NCI-H2196 treated with DMSO at 0.1 percent for 48 hours (cell line): ENCODE measurements around the gene STXBP4.

Source experiments
- DNase-seq: peaks from one replicate; lab custom pipeline; 2025; ENCODE audit not compliant: unreplicated experiment; lab: John Stamatoyannopoulos, UW

The STXBP4 gene

DNA sequence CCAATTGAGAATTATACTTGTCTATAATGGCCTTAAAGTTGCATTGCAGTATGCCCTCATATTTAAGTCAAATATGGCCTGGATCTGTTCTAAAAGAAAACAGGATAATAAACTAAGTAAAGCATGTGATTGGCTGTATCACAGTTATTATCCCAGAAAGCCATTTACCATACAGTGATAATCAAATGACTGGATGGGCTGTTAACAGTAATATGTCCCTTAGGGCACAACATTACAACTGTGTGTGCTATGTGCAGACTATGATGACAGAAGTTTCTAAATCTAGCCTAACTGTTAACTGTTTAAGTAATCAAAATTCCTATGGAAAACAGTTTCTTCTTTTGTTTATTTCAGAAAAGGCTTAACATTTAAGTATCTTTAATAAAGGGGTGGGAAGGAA, 145.7 kb downstream of the STXBP4 start:
- no peak for DNase-seq

DNA sequence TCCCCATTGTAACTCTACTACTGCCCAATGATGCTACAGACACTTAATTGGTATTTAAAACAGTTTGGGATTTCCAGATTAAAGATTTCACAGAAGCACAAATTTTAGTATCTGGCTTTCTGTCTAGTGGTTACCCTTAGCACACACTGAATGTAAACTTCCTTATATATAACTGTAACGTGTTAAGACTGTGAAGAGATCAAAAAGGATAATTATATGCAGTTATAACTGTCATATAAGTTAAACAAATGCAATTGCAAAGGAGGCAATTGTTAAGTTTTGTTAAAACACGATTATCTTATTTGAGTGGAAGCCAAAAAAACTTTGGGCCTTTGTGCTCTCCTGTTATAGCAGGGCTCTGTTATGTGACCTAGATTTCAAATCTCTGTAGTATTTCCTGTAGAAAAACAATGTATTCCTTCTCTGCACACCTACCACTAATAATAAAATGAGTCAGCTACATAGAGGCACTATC, 147.9 kb downstream of the STXBP4 start:
- no peak for DNase-seq

DNA sequence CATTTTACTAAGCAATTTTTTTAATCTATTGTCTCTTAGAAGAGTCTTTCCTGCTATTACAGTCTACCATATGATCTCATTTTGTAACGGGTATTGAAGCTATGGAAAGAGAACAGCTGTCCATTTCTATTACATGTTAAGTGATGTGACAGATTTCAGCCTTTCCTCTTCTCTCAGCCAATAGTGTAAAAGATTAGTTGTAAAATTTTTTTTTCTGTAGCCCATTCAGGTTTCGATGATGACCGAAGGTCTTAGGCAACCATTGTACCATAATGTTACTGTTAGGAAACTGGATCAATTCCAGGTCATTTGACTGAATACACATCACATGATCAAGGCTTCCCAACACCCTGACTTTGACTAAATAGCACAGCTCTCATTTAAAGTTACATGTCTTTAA, 148.6 kb downstream of the STXBP4 start:
- no peak for DNase-seq

DNA sequence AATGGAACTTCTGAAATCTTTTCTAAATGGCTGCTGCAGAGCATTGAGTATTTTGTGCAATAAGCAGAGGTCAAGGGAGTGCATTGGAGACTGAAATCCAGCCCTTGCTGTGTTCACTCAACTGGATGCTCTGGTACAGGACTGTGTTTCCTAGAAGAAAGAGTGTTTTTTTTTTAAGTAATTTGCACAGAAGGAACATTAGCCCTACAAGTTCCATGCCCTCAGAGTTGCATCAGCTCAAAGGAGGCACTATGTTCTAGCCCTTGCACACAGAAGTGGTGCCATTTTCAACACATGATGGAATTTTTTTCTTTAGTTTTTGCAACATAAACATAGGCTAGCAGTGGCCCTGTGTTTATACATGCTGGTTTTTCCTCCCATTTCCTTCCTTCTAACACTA, 152.1 kb downstream of the STXBP4 start:
- no peak for DNase-seq

DNA sequence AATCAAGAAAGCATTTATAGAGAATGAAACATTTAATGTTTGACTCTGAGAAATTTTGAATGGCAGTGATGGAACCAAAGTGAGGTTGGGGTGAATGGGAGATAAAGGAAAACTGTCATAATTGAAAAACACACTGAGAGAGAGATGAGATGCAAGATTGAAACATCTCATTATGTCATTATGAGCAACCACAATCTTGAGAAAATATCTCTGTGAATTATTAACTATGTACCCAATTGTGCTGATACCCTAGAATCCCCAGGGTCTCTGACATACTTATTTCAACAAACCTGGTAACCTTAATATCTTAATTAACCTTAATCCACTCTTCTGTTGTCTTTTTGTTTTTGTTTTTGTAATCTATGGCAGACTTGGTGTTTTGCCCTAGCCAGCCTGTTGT, 152.7 kb downstream of the STXBP4 start:
- DNase-seq = no peak

DNA sequence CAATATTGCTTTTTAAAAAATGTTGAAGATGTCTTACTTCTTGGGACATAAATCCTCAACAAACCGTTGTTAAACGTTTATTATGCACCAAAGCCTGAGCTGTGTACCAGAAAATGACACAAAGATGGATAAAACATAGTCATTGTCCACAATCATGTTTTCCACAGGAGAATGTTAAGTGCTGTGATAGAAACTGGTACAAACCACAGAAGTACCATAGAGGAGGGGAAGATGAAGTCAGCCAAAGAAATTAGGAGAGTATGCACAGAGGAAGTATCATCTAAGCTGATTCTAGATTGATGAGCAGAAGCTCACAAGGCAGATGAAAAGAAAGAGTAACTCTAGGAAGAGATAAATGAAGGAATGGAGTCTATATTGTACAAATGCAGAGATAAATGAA, 153.5 kb downstream of the STXBP4 start:
- DNase-seq = no peak

DNA sequence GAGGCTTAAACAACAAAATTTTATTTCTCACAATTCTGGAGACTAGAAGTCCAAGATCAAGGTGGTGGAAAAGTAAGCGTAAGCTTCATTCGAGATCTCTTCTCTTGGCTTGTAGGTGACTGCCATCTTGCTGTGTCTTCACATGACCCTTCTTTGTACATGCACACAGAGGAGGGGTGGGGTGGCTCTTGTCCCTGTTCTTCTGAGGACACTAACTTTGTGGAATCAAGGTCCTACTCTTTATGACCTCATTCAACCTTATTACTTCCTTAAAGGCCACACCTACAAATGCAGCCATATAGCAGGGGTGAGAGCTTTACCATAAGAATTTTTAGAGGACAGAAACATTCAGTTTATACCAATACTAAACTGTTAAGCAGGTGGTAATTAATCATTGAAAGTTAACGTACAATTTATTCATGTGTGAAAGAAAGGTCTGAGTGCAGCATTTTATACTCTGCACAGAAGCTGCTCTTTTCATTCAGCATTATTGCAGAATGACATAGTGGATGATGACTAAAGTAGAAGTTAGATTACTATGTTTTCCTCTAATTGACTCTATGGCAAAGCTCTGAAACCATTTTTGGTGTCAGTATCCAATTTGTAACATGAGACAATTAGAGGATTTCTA, 156.3 kb downstream of the STXBP4 start:
- DNase-seq = no peak

DNA sequence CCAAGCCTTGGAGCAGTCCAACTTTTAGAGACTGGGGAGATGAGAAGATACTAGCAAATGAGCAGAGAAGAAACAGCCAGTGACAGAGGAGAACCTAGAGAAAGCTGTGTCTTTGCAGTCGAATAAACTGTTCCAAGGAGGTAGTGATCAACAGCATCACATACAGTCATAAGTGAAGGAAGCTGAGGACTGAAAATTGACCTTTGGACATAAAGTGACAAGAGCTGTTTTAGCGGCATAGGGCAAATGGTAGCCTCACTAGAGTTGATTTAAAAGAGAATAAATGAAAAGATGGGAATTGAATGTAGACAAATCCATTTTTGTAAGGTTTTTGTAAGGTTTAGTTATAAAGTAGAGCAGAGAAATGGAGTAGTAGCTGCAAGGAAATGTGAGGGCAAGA, 165.0 kb downstream of the STXBP4 start:
- DNase-seq = no peak

DNA sequence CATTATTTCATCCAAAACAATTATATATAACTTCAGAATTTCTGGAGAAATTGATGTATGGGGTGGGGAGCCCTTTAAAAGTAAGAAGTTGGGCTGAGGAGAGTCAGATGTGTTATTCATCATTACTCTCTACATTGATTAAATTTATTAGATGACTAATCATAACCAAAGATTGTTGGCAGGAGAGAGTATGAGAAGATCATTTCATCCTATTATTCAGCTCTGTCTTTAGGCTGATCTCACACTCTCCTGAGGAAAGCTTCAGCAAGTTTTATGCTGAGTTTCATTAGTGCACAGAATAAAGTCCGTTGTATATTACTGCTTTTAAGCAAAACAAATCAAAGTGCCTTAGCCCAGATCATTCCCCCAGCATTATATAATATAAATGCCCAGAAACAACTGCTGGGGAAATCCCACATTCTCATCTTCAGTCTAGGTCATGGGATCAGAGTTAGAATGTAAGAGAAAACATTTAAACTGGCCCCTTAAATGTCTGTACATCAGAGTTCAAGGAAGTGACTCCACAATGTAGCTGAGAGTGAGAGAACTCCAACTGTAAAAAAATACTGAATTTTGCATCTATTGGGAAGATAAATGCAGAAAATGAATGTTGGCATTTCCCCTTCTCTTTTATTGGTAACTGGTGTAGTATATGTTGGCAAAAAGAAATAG, 166.1 kb downstream of the STXBP4 start:
- no peak for DNase-seq

DNA sequence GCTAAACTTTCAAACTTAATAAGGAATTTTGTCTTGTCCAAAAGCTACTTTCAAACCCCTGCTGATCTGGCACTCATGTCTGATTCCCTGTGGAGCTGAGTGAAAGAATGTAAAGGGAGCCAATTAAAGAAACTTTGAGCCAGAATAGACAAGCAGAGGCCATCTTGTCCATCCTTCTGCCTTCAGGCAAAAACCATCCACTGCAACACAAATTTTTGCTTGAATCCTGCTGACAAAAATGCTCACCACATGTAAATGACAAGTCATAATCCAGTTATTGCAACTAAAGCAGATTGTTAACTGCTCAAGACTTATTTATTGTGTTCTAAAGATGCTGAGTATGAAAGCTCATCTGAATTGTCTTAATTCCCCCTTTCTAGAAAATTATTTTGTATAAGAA, 172.2 kb downstream of the STXBP4 start:
- no peak for DNase-seq

DNA sequence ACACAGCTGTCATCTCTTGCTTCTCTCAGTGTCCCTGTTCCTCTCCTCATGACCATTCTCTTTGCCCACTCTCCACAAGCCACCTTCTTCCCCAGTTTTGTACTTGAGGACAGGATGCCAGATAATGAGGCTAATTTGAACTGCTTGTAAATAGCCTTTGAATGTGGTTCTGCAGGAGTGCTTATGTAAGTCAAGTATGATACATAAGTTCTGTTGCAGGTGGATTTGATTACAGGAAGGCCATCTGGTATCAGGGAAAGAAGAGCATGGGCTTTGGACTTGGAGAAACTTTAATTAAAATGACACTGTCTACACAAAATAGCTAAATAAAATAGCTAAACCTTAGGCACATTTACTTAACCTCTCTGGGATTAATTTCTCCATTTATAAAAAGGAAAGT, 176.0 kb downstream of the STXBP4 start:
- DNase-seq = no peak

DNA sequence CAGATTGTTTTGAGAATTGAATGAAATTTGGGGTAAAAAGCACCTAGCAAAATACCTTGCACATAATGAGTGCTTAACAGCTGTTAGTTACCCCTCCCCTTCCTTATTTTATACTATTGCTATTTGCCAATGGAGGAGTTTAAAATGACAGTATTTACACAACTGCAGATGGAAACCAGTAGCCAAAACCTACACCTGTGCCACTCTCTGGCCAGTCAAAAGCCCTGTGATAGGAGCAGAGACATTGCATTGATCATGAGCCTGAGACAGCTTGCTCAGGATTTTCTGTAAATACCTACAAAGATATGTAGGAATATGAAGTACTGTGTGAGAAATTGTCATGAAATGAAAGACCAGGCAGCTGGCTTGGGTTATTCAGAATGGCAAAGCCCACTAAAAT, 180.9 kb downstream of the STXBP4 start:
- DNase-seq = no peak

DNA sequence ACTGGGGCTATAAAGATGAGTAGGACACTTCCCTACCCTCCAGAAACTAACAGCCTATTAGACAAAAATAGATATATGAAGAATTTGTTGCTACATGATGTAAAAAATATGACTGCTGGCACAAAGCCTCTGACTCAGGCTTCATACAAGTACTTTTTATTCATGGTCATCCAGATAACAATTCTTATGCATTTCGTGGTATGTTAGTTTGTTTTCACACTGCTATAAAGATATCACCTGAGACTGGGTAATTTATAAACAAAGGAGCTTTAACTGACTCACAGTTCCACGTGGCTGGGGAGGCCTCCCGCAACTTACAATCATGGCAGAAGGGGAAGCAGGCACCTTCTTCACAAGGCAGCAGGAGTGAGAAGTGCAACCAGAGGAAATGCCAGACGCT, 183.7 kb downstream of the STXBP4 start:
- DNase-seq = no peak

DNA sequence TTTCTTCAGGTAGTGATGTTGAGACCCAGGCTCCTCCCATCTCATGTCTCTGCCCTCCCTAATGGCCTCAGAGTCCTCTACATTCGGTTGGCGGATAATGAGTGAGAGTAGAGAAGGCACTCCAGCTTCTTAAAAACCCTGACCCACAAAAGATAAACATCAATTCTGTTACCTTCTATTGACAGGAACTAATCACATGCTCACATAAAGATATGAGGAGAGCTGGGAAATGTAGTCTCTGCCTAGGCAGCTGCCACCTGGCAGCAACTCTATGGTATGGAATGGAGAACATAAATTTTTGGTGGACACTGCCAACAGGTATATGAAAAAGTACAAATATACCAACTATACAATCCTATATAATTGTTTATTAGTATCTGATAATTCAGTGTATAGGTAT, 185.5 kb downstream of the STXBP4 start:
- DNase-seq = no peak

DNA sequence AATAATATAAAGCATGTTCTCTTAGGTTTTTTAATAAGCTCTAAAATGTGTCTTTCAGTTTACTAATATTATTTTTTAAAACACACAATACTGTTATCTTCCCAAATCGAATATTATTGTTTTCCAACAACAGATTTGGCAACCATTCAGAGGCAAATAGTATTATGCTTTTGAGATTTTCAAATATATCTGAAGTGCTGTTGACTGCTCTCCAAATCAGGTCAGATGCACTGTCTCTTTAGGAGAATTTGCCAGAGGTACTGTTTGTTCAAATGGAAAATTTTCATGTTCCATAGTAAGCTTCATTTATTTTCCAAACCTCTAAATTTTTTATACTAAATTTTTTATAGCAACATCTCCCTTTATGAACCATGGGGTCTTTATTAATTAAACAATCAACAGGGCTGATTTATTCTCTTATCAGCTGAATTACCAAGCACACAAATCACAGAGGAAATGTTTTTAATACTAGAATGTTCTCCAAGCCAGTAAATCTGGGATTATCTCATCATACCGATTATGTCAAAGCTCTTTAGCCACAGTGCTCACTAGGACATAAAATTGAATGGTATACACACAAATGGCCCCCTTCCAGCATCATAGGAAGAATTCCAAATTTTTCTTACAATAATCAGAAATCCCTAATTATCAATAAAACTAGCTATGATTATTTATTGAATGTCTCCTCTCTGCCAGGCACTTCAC, 187.4 kb downstream of the STXBP4 start:
- no peak for DNase-seq

DNA sequence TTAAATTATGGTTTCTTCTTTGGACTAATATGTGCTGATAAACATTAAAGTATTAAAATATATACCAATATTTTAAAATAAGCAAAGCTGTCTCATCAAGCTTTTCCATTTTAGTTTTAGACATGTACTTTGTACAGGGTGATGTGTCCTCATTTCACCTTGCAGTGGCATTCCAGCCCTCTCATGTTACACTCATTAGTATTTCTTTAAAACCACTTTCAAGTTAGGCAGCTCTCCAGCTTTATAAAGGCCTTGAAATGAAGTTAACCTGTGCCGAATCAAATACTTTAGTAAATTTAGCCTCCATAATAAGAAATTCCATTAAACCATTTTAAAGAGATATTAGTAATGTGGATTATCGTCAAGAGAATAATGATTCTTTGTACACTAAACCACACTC, 188.6 kb downstream of the STXBP4 start:
- no peak for DNase-seq

DNA sequence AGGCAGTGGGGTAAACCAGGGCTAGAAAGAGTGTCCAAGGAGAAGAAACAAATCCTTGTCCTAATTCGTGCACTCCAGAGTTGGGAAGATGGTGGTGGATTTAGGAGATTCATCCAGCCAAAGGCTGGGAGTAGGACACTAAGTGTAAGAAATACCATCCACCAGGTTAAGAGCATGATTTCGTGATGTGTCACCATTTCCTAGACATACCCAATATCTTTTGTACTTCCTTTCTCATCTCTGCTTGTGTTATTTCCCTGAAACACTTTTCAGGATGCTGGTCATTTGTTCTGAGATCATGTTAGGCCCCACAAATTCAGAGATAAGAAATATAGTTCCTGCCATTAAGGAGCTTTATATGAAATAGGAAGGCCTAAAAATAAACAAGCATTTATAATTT, 189.9 kb downstream of the STXBP4 start:
- DNase-seq = no peak

DNA sequence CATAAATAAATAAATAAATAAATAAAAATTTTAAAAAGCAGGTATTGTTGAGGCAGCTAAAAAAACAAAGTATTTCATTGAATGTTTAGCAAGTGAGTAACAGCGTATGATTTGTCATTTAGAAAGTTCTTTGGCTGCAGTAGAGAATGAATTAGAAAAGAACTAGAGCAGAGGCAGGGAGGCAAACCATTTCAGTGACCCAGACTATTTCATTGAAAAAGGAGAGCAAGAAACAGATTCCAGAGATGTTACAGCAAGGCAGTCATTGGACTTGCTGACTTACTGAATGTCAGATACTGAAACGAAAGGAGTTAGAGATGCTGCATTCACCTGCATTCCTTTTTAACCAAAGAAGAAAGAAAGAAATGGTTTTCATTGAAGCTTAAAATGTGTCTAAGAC, 190.7 kb downstream of the STXBP4 start:
- no peak for DNase-seq

DNA sequence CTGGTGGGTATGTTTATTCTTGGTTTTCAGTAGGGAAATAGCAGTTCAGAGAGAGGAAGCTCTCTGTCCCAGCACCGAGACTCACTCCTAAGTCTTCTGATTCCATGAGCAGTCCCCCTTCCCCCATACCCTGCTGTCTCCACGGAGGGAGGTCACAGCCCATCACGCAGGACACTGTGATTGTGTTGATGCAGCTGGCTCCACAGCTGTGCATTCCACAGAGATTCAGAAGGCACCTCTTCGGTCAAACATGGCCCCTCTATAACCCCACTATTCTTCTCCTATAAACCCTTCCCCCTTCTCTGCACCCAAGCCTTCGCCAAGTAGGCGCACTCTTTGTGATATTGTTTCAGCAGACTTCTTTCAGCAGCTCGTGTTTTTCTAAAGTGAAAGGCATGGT, 191.9 kb downstream of the STXBP4 start:
- no peak for DNase-seq

DNA sequence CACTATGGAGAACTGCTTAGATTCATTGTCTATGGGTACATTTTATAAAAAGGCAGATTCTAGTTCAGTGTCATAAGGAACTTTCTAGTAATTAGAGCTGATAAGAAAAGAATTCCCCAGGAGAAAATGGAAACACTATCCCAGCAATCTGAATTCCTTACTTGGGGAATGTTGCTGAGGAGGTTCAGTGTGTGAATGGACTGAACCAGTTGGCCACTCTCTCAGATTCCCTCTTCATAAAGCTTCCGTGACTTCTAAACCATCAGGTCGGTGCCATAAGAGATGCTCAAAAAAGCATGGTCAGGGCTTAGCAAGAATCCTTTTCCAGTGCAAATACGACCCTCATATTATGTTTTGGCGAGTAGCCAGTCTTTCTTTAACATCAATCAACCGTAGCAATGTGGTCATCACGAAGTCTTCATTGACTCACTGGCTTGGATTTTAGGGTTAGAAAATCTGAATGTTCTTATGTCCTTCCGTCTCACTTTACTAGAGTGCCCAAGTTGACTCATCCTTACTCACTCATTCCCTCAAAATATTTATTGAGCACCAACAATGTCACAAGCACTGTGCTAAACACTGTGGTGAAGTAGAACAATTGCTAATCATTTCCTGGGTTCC, 193.5 kb downstream of the STXBP4 start:
- DNase-seq = no peak

DNA sequence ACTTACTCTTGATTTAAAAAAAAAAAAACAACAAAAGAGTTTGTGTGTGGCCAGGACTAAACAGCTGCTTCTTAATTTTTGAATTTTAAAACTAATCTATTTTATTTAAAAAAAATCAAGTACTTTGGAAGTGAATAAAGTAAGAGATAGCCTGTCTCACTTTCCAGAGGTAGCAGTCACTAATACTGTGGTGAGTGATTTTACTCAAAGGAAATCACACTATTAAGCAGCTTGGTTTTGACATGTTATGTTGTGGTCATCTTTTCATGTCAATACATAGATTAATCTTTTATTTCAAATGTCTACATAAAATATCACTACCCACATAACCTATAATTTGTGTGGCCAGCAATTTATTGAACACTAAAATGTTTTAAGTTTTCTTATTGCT, 194.0 kb downstream of the STXBP4 start:
- DNase-seq = no peak

DNA sequence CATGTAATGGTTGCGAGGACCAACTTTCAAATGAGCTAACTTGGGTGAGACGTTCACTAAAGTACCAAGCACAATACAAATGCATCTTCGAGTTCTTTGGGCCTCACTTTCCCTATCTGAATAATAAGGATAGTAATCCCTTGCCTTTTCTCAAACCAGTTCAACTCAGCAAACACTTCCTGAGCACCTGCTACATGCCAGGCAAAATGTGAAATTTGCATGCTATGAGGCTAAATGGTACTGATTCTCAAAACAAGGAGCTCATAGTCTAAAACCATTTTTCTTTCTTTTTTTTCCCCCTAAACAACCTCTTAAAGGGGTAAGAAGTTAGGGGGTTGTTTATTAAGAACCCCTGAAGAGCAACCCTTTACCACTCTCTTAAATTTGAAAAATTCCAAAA, 194.8 kb downstream of the STXBP4 start:
- DNase-seq = no peak
